ENCODE data around the gene LRP1B.

The LRP1B gene

GRCh38 chr2:141968433-141968832 is 162.4 kb downstream of the LRP1B start:
- Histone ChIP-seq H3K9me3 (ENCODE audit: insufficient read depth, low read length, severe bottlenecking) (no peaks in the 10 kb centered on the region), H3K36me3 (ENCODE audit: insufficient read depth, low read length) (no peaks in the 10 kb centered on the region), H2AFZ (ENCODE audit: low read depth, low read length) (no peak overlapping the region), H3K9ac (ENCODE audit: low read depth, low read length) (no peak overlapping the region), H3K4me1 (ENCODE audit: insufficient read depth, low read length) (no peaks in the 10 kb centered on the region), H3K4me2 (ENCODE audit: insufficient read depth, low read length) (no peak overlapping the region), H4K20me1 (ENCODE audit: insufficient read depth, low read length) (no peaks in the 10 kb centered on the region), H3K27ac (ENCODE audit: low read length) (no peak overlapping the region), H3K79me2 (ENCODE audit: insufficient read depth, low read length) (no peaks in the 10 kb centered on the region), H3K27me3 (ENCODE audit: insufficient read depth, low read length, poor library complexity) (no peaks in the 10 kb centered on the region), H3K4me3 (ENCODE audit: low read depth in 1 of 2, low read length in 2 of 2) (no peak overlapping the region)
- no peak for TF ChIP-seq CTCF (IDR thresholded peaks at IDR 0.05; ENCODE audit: borderline replicate concordance, extremely low read depth, low read length, poor library complexity, severe bottlenecking)
- TF ChIP-seq EZH2 (IDR thresholded peaks at IDR 0.05; ENCODE audit: borderline replicate concordance, low read depth, low read length, severe bottlenecking): no peak
- ATAC-seq (ENCODE audit: insufficient read depth, low read depth): no peak
- no peak for DNase-seq

- Histone ChIP-seq H3K36me3 (ENCODE audit: insufficient read depth, low read length) (no peaks in the 10 kb centered on the region), H3K4me2 (ENCODE audit: insufficient read depth, low read length) (no peak overlapping the region), H3K9ac (ENCODE audit: low read depth, low read length) (no peak overlapping the region), H4K20me1 (ENCODE audit: insufficient read depth, low read length) (no peaks in the 10 kb centered on the region), H3K9me3 (ENCODE audit: insufficient read depth, low read length, severe bottlenecking) (no peaks in the 10 kb centered on the region), H3K79me2 (ENCODE audit: insufficient read depth, low read length) (no peaks in the 10 kb centered on the region), H3K27ac (ENCODE audit: low read length) (no peak overlapping the region), H2AFZ (ENCODE audit: low read depth, low read length) (no peak overlapping the region), H3K4me1 (ENCODE audit: insufficient read depth, low read length) (no peaks in the 10 kb centered on the region), H3K4me3 (ENCODE audit: low read depth in 1 of 2, low read length in 2 of 2) (no peak overlapping the region), H3K27me3 (ENCODE audit: insufficient read depth, low read length, poor library complexity) (no peaks in the 10 kb centered on the region)
- no peak for ATAC-seq (ENCODE audit: insufficient read depth, low read depth)
- no peak for DNase-seq
- TF ChIP-seq EZH2 (IDR thresholded peaks at IDR 0.05; ENCODE audit: borderline replicate concordance, low read depth, low read length, severe bottlenecking): no peak
- TF ChIP-seq CTCF (IDR thresholded peaks at IDR 0.05; ENCODE audit: borderline replicate concordance, extremely low read depth, low read length, poor library complexity, severe bottlenecking): no peak
Observed at GRCh38 chr2:141967980-141968379, 162.8 kb downstream of the LRP1B start.

- TF ChIP-seq EZH2 (IDR thresholded peaks at IDR 0.05; ENCODE audit: borderline replicate concordance, low read depth, low read length, severe bottlenecking) (no peak), CTCF (IDR thresholded peaks at IDR 0.05; ENCODE audit: borderline replicate concordance, extremely low read depth, low read length, poor library complexity, severe bottlenecking) (no peak)
- no peaks in the 10 kb centered on the region for H3K79me2 ChIP-seq (ENCODE audit: insufficient read depth, low read length)
- no peaks in the 10 kb centered on the region for H3K36me3 ChIP-seq (ENCODE audit: insufficient read depth, low read length)
- no peak overlapping the region for H3K27ac ChIP-seq (ENCODE audit: low read length)
- H3K9me3 ChIP-seq (ENCODE audit: insufficient read depth, low read length, severe bottlenecking): no peaks in the 10 kb centered on the region
- H4K20me1 ChIP-seq (ENCODE audit: insufficient read depth, low read length): no peaks in the 10 kb centered on the region
- no peak overlapping the region for H2AFZ ChIP-seq (ENCODE audit: low read depth, low read length)
- no peak overlapping the region for H3K9ac ChIP-seq (ENCODE audit: low read depth, low read length)
- ATAC-seq (ENCODE audit: insufficient read depth, low read depth): no peak
- no peak overlapping the region for H3K4me3 ChIP-seq (ENCODE audit: low read depth in 1 of 2, low read length in 2 of 2)
- H3K4me1 ChIP-seq (ENCODE audit: insufficient read depth, low read length): no peaks in the 10 kb centered on the region
- no peak overlapping the region for H3K4me2 ChIP-seq (ENCODE audit: insufficient read depth, low read length)
- H3K27me3 ChIP-seq (ENCODE audit: insufficient read depth, low read length, poor library complexity): no peaks in the 10 kb centered on the region
- no peak for DNase-seq
Observed at GRCh38 chr2:141967503-141967902, 163.3 kb downstream of the LRP1B start.

GRCh38 chr2:141959941-141960340 is 170.9 kb downstream of the LRP1B start:
- H3K36me3 ChIP-seq (ENCODE audit: insufficient read depth, low read length): no peaks in the 10 kb centered on the region
- no peaks in the 10 kb centered on the region for H3K79me2 ChIP-seq (ENCODE audit: insufficient read depth, low read length)
- TF ChIP-seq CTCF (IDR thresholded peaks at IDR 0.05; ENCODE audit: borderline replicate concordance, extremely low read depth, low read length, poor library complexity, severe bottlenecking) (no peak), EZH2 (IDR thresholded peaks at IDR 0.05; ENCODE audit: borderline replicate concordance, low read depth, low read length, severe bottlenecking) (no peak)
- H3K4me3 ChIP-seq (ENCODE audit: low read depth in 1 of 2, low read length in 2 of 2): no peak overlapping the region
- H3K27ac ChIP-seq (ENCODE audit: low read length): no peak overlapping the region
- H4K20me1 ChIP-seq (ENCODE audit: insufficient read depth, low read length): no peaks in the 10 kb centered on the region
- no peaks in the 10 kb centered on the region for H3K4me1 ChIP-seq (ENCODE audit: insufficient read depth, low read length)
- DNase-seq: no peak
- H3K4me2 ChIP-seq (ENCODE audit: insufficient read depth, low read length): no peak overlapping the region
- no peak overlapping the region for H3K9ac ChIP-seq (ENCODE audit: low read depth, low read length)
- no peaks in the 10 kb centered on the region for H3K9me3 ChIP-seq (ENCODE audit: insufficient read depth, low read length, severe bottlenecking)
- no peak overlapping the region for H2AFZ ChIP-seq (ENCODE audit: low read depth, low read length)
- ATAC-seq (ENCODE audit: insufficient read depth, low read depth): no peak
- H3K27me3 ChIP-seq (ENCODE audit: insufficient read depth, low read length, poor library complexity): no peaks in the 10 kb centered on the region

Data from DND-41 (cell line).